ENCODE data around the gene CAPZA3. TPM values are rescaled to one million over a fixed set of nuclear protein-coding genes. Genes with fewer than 3 reads are reported as not detected.

CAPZA3 gene
- total RNA-seq, 3 donors from 2014 or later, result 2.0 to 3.5 TPM; not detected in 1

DNA sequence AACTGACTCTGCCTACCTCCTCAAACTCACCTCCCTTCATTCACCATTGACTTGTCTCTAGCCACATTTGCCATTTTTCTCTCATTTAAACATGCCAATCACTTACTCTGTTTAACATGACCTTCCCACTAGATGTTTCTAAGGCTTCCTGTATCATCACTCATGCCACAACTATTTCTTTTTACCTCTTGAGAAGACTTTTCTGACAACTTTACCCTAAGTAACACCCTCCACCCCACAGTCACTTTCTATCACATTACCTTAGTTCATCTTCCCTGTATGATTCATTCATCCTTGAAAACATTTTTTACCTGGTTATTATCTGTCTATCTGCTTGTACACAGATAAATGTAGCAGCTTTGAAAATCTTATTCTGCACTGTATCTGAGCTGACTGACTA, 19.5 kb upstream of the CAPZA3 start:
- no peaks in the 10 kb centered on the region for H3K36me3 ChIP-seq
- no peak for DNase-seq (ENCODE audit: low spot score in 2 of 2)
- intact Hi-C loops (cut with DNase I; ENCODE audit: low total_unique reads), result no loop called here
- no peaks in the 10 kb centered on the region for H3K9me3 ChIP-seq
- no peak overlapping the region for H3K4me3 ChIP-seq
- no peak overlapping the region for H3K27ac ChIP-seq
- H3K27me3 ChIP-seq, result no peaks in the 10 kb centered on the region
- TF ChIP-seq CTCF (IDR thresholded peaks at IDR 0.05) (no peak), POLR2A (IDR thresholded peaks at IDR 0.05) (no peak), POLR2AphosphoS5 (IDR thresholded peaks at IDR 0.05) (no peak)
- H3K4me1 ChIP-seq, result no peaks in the 10 kb centered on the region

- no peaks in the 10 kb centered on the region for H3K9me3 ChIP-seq
- H3K36me3 ChIP-seq, result no peaks in the 10 kb centered on the region
- intact Hi-C loops (cut with DNase I; ENCODE audit: low total_unique reads), result no loop called here
- TF ChIP-seq CTCF (IDR thresholded peaks at IDR 0.05) (no peak), POLR2AphosphoS5 (IDR thresholded peaks at IDR 0.05) (no peak), POLR2A (IDR thresholded peaks at IDR 0.05) (no peak)
- H3K4me3 ChIP-seq, result no peak overlapping the region
- DNase-seq (ENCODE audit: low spot score in 2 of 2), result no peak
- H3K27me3 ChIP-seq, result no peaks in the 10 kb centered on the region
- H3K27ac ChIP-seq, result no peak overlapping the region
- no peaks in the 10 kb centered on the region for H3K4me1 ChIP-seq
Measured at GRCh38 chr12:18719922-18720510, 17.9 kb upstream of the CAPZA3 start.

DNA sequence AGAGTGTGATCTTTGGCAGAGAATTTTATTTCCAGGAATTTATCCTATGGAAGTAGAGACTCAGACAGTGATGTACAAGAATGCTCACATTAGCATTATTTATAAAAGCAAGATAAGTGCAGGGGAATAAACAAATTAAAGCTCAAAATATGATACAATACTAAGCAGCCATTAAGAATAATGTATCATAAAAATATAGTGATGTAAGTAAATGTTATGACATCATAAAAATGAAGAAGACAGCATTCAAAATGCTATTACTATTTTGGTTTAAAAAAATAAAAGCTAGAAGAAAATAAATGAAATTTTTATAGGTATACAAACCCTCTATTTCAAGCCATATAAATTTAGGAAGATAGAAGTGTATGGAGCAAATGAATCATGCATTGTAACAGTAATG, 17.2 kb upstream of the CAPZA3 start:
- Histone ChIP-seq H3K27ac (no peak overlapping the region), H3K36me3 (no peaks in the 10 kb centered on the region), H3K4me1 (no peaks in the 10 kb centered on the region), H3K4me3 (no peak overlapping the region), H3K27me3 (no peaks in the 10 kb centered on the region), H3K9me3 (no peaks in the 10 kb centered on the region)
- TF ChIP-seq CTCF (IDR thresholded peaks at IDR 0.05) (no peak), POLR2A (IDR thresholded peaks at IDR 0.05) (no peak), POLR2AphosphoS5 (IDR thresholded peaks at IDR 0.05) (no peak)
- DNase-seq (ENCODE audit: low spot score in 2 of 2), result no peak
- intact Hi-C loops (cut with DNase I; ENCODE audit: low total_unique reads), result no loop called here

- Histone ChIP-seq H3K4me3 (no peak overlapping the region), H3K27ac (no peak overlapping the region), H3K36me3 (no peaks in the 10 kb centered on the region), H3K4me1 (no peaks in the 10 kb centered on the region), H3K9me3 (no peaks in the 10 kb centered on the region), H3K27me3 (no peaks in the 10 kb centered on the region)
- no peak for DNase-seq (ENCODE audit: low spot score in 2 of 2)
- no peak for TF ChIP-seq POLR2A (IDR thresholded peaks at IDR 0.05)
- TF ChIP-seq POLR2AphosphoS5 (IDR thresholded peaks at IDR 0.05), result no peak
- intact Hi-C loops (cut with DNase I; ENCODE audit: low total_unique reads), result no loop called here
Measured at GRCh38 chr12:18721452-18721851, 16.5 kb upstream of the CAPZA3 start.

- no peak for DNase-seq (ENCODE audit: low spot score in 2 of 2)
- H3K27ac ChIP-seq, result no peak overlapping the region
- H3K36me3 ChIP-seq, result no peaks in the 10 kb centered on the region
- H3K4me1 ChIP-seq, result no peaks in the 10 kb centered on the region
- H3K27me3 ChIP-seq, result no peaks in the 10 kb centered on the region
- no peak overlapping the region for H3K4me3 ChIP-seq
- no peaks in the 10 kb centered on the region for H3K9me3 ChIP-seq
- intact Hi-C loops (cut with DNase I; ENCODE audit: low total_unique reads), result no loop called here
- TF ChIP-seq POLR2AphosphoS5 (IDR thresholded peaks at IDR 0.05) (no peak), CTCF (IDR thresholded peaks at IDR 0.05) (no peak), POLR2A (IDR thresholded peaks at IDR 0.05) (no peak)
Measured at GRCh38 chr12:18723752-18724151, 14.2 kb upstream of the CAPZA3 start.
